Endothelial cell of umbilical vein (primary cell): ENCODE results near the gene TCEAL3. TPM values are rescaled to one million over a fixed set of nuclear protein-coding genes. Genes with fewer than 3 reads are reported as not detected.

Source experiments
- BruUV-seq: library from RNA; stranded (reverse); fragments of 400-500 nt; replicated peaks from 2 replicates; lab custom pipeline; 2021; lab: Mats Ljungman, UMichigan
- CTCF ChIA-PET: fragments of 300-600, 350-600 bp; sonication (Branson Sonifier 250); formaldehyde crosslinking; loops from one replicate; lab custom pipeline; 2021; ENCODE audit warnings: antibody characterized with exemption, inconsistent platforms; lab: Charles Lee
- POLR2A ChIA-PET: fragments of 300-600, 350-600 bp; sonication (Branson Sonifier 250); formaldehyde crosslinking; loops from one replicate; lab custom pipeline; 2021; ENCODE audit warnings: antibody characterized with exemption, inconsistent platforms; lab: Charles Lee
- DNase-seq: peaks from one replicate; pipeline ENCODE4 v3.0.0-alpha.2; 2011; ENCODE audit warnings: low read depth, low spot score
- FAIRE-seq: peaks from 2 replicates; lab custom pipeline; 2011; peaks lifted over from hg19 to GRCh38; lab: Jason Lieb, UNC
- H2AFZ ChIP-seq: 2 replicates; pipeline ENCODE4 v1.6.0; 2012; ENCODE audit warnings: low read depth, low read length, control low read depth, inconsistent platforms
- H3K27ac ChIP-seq: 2 replicates; pipeline ENCODE4 v1.5.1; 2011; ENCODE audit warnings: low read depth, mild to moderate bottlenecking, control low read depth, low read length, moderate library complexity; ENCODE audit not compliant: insufficient read depth
- H3K27me3 ChIP-seq, 2 experiments: 2 replicates each; pipeline versions ENCODE4 v1.6.0 to v1.6.1; 2011; ENCODE audit warnings: low read length in 2 of 2, mixed read lengths in 1 of 2; ENCODE audit not compliant: control insufficient read depth in 2 of 2, insufficient read depth in 2 of 2
- H3K36me3 ChIP-seq, 2 experiments: 2 replicates in 1 of 2; 3 replicates in 1 of 2; pipeline ENCODE4 v1.5.1; 2011; ENCODE audit warnings: low read length in 2 of 2, mild to moderate bottlenecking in 1 of 2, moderate library complexity in 1 of 2; ENCODE audit not compliant: control insufficient read depth in 2 of 2, insufficient read depth in 2 of 2; ENCODE audit errors: extremely low read depth in 1 of 2
- H3K4me1 ChIP-seq: 3 replicates; pipeline ENCODE4 v1.5.1; 2011; ENCODE audit warnings: mild to moderate bottlenecking, low read length; ENCODE audit not compliant: control insufficient read depth, insufficient read depth; ENCODE audit errors: extremely low read depth
- H3K4me2 ChIP-seq: 2 replicates; pipeline ENCODE4 v1.6.1; 2011; ENCODE audit warnings: low read length, control low read depth, mixed read lengths; ENCODE audit not compliant: insufficient read depth
- H3K4me3 ChIP-seq, 3 experiments: fragments of 200-600 bp in 1 of 3; sonication (generic), shearing (Covaris generic) in 1 of 3; replicated peaks in 1 of 3; 2 replicates each; pipeline ENCODE4 v1.5.1; 2011 to 2016; ENCODE audit warnings: control low read depth in 3 of 3, low read length in 3 of 3, mild to moderate bottlenecking in 2 of 3, inconsistent platforms in 1 of 3, low read depth in 1 of 3, moderate library complexity in 1 of 3; ENCODE audit not compliant: insufficient read depth in 1 of 3
- H3K79me2 ChIP-seq: 2 replicates; pipeline ENCODE4 v1.6.0; 2012; ENCODE audit warnings: low read length, inconsistent platforms; ENCODE audit not compliant: control insufficient read depth, insufficient read depth
- H3K9ac ChIP-seq: replicated peaks from 2 replicates; pipeline ENCODE3; 2011; ENCODE audit warnings: low read length, control low read depth; ENCODE audit not compliant: insufficient read depth; ENCODE audit errors: extremely low read depth
- H3K9me1 ChIP-seq: replicated peaks from 3 replicates; pipeline ENCODE4 v1.6.0; 2011; ENCODE audit warnings: mild to moderate bottlenecking, low read length; ENCODE audit not compliant: control insufficient read depth, insufficient read depth; ENCODE audit errors: extremely low read depth
- H3K9me3 ChIP-seq: replicated peaks from 2 replicates; pipeline ENCODE4 v1.5.1; 2012; ENCODE audit warnings: low read length, inconsistent platforms; ENCODE audit not compliant: control insufficient read depth, insufficient read depth
- H4K20me1 ChIP-seq: replicated peaks from 2 replicates; pipeline ENCODE3; 2011; ENCODE audit warnings: mild to moderate bottlenecking, low read length; ENCODE audit not compliant: control insufficient read depth, insufficient read depth; ENCODE audit errors: extremely low read depth
- CTCF ChIP-seq, 2 donors: IDR thresholded peaks; 1 replicate in 1 of 2; 2 replicates in 1 of 2; pipeline ENCODE4 v1.5.1; 2011; ENCODE audit warnings: low read length in 2 of 2, mild to moderate bottlenecking in 2 of 2, moderate library complexity in 2 of 2, control low read depth in 1 of 2, inconsistent platforms in 1 of 2, low read depth in 1 of 2; ENCODE audit not compliant: insufficient read depth in 1 of 2; ENCODE audit errors: extremely low read depth in 1 of 2
- EZH2 ChIP-seq: IDR thresholded peaks from 2 replicates; pipeline ENCODE4 v1.6.1; 2012; ENCODE audit warnings: borderline replicate concordance, low read depth, mild to moderate bottlenecking, moderate library complexity, low read length, inconsistent platforms; ENCODE audit not compliant: severe bottlenecking
- FOS ChIP-seq: IDR thresholded peaks from 2 replicates; pipeline ENCODE4 v1.6.1; 2011; ENCODE audit warnings: mild to moderate bottlenecking, low read length, moderate library complexity, borderline replicate concordance; ENCODE audit not compliant: insufficient read depth
- GATA2 ChIP-seq: IDR thresholded peaks from 2 replicates; pipeline ENCODE4 v1.7.0; 2011; ENCODE audit warnings: low read depth, mild to moderate bottlenecking, moderate library complexity, mixed read lengths, low read length; ENCODE audit not compliant: insufficient read length, insufficient read depth
- JUN ChIP-seq: IDR thresholded peaks from 2 replicates; pipeline ENCODE4 v1.6.1; 2011; ENCODE audit warnings: borderline replicate concordance, low read depth; ENCODE audit not compliant: insufficient read length, insufficient read depth
- MYC ChIP-seq: IDR thresholded peaks from one replicate; pipeline ENCODE4 v1.6.1; 2011; ENCODE audit warnings: mild to moderate bottlenecking, low read depth, low read length
- POLR2A ChIP-seq: IDR thresholded peaks from 2 replicates; pipeline ENCODE4 v1.6.1; 2012; ENCODE audit warnings: low read depth, mild to moderate bottlenecking, control low read depth, low read length
- POLR2AphosphoS5 ChIP-seq: IDR thresholded peaks from 2 replicates; pipeline ENCODE4 v1.6.1; 2012; ENCODE audit warnings: low read depth, mild to moderate bottlenecking, control low read depth, low read length, moderate library complexity; ENCODE audit not compliant: insufficient read depth
- dilution Hi-C: fragments of 300-500 bp; cut with MboI; formaldehyde crosslinking; loops from one replicate; pipeline ENCODE4 v1.15.0; 2019; ENCODE audit warnings: low sequenced_read_pairs; ENCODE audit not compliant: extremely low pct_ligation_motif_present
- intact Hi-C: fragments of 100-400 bp; cut with micrococcal nuclease; formaldehyde crosslinking; loops from one replicate; pipeline ENCODE4 v1.10.0; 2022
- polyA plus RNA-seq, 4 experiments: library from polyadenylated mRNA; depleted of rRNA in 3 of 4; stranded (reverse) in 3 of 4; unstranded in 1 of 4; fragments of >200 nt; gene quantifications; 2 replicates each; pipeline versions ENCODE4 v1.2.1 to v1.2.3, GENCODE V29; 2011 to 2012; ENCODE audit warnings: missing spikeins in 1 of 4
- total RNA-seq: library from RNA; stranded (reverse); gene quantifications from 2 replicates; pipeline ENCODE4 v1.2.3, GENCODE V29; 2021
- TF ChIP-seq, protein P1 (sequence below): IDR thresholded peaks from 2 replicates; pipeline ENCODE4 v1.6.1; 2011; ENCODE audit not compliant: insufficient read depth, insufficient read length

The TCEAL3 gene
- total and polyA plus RNA-seq, 2 donors (not counting 3 experiments of a cell fraction or from before 2014, with no cell fraction given): 8.9 to 23.7 TPM

GRCh38 chrX:103647630-103648029 lies 39.9 kb downstream of the TCEAL3 start:
- dilution Hi-C loops (no loop called here), intact Hi-C loops (no loop called here)
- POLR2A ChIA-PET: no interaction called here
- Histone ChIP-seq H3K79me2 (no peaks in the 10 kb centered on the region), H3K9ac (no peak overlapping the region), H3K27ac (no peak overlapping the region), H4K20me1 (no peaks in the 10 kb centered on the region), H3K36me3 (no peaks in the 10 kb centered on the region), H3K27me3 (no peaks in the 10 kb centered on the region), H3K4me2 (no peak overlapping the region), H3K9me3 (no peaks in the 10 kb centered on the region), H2AFZ (no peak overlapping the region), H3K9me1 (no peaks in the 10 kb centered on the region), H3K4me3 (no peak overlapping the region), H3K4me1 (no peaks in the 10 kb centered on the region)
- DNase-seq (no peak), FAIRE-seq (no peak)
- CTCF ChIA-PET: no interaction called here
- BruUV-seq: no TSS peak
- no peak for TF ChIP-seq JUN
- no peak for TF ChIP-seq EZH2
- TF ChIP-seq CTCF (IDR thresholded peaks at IDR 0.05; ENCODE audit: extremely low read depth in 1 of 2, insufficient read depth in 1 of 2, low read depth in 1 of 2, low read length in 2 of 2): no peak
- no peak for TF ChIP-seq POLR2AphosphoS5
- no peak for TF ChIP-seq MYC
- TF ChIP-seq, protein P1, sequence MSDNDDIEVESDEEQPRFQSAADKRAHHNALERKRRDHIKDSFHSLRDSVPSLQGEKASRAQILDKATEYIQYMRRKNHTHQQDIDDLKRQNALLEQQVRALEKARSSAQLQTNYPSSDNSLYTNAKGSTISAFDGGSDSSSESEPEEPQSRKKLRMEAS: no peak
- no peak for TF ChIP-seq FOS
- no peak for TF ChIP-seq POLR2A
- TF ChIP-seq GATA2: no peak
